A549 (cell line): ENCODE data around the gene ARIH2. TPM values are rescaled to one million over a fixed set of nuclear protein-coding genes. Genes with fewer than 3 reads are reported as not detected.

ENCODE experiments used
- ATAC-seq, 2 experiments: fragments of 200-7000 bp in 1 of 2; fragments of >200 bp in 1 of 2; cut with Nextera tagmentation in 1 of 2; cut with Tn5 transposase in 1 of 2; 3 replicates each; pipeline versions ENCODE4 v1.8.0 to v1.9.1; 2018 to 2020; ENCODE audit warnings: mild to moderate bottlenecking in 1 of 2, moderate library complexity in 1 of 2
- CTCF ChIA-PET: fragments of 300-600 bp; sonication (Branson Sonifier 250); formaldehyde crosslinking; extraction: SDS; loops from one replicate; lab custom pipeline; 2021; ENCODE audit warnings: antibody characterized with exemption, inconsistent platforms; lab: Yijun Ruan, JAX
- POLR2A ChIA-PET: fragments of 350-600 bp; formaldehyde crosslinking; extraction: SDS; loops from one replicate; lab custom pipeline; 2021; ENCODE audit warnings: antibody characterized with exemption, inconsistent platforms; lab: Yijun Ruan, JAX
- DNase-seq, 2 experiments: peaks; one replicate each; pipeline versions ENCODE4 v3.0.0 to v3.0.0-alpha.2; 2011 to 2016; ENCODE audit warnings: low read depth in 1 of 2, low spot score in 1 of 2
- FAIRE-seq: peaks from 2 replicates; lab custom pipeline; 2011; peaks lifted over from hg19 to GRCh38; lab: Jason Lieb, UNC
- H3K27ac ChIP-seq, 2 experiments: fragments of >200 bp; sonication (Bioruptor Twin); formaldehyde crosslinking; 3 replicates each; pipeline ENCODE4 v1.5.1; 2016 to 2017
- H3K4me1 ChIP-seq: fragments of >200 bp; sonication (Bioruptor Twin); formaldehyde crosslinking; 3 replicates; pipeline ENCODE4 v1.6.1; 2016
- H3K4me2 ChIP-seq: fragments of >200 bp; sonication (Bioruptor Twin); formaldehyde crosslinking; 3 replicates; pipeline ENCODE4 v1.6.1; 2016
- H3K4me3 ChIP-seq: fragments of >200 bp; sonication (Bioruptor Twin); formaldehyde crosslinking; 3 replicates; pipeline ENCODE4 v1.5.1; 2016
- H3K9me3 ChIP-seq: fragments of >200 bp; sonication (Bioruptor Twin); formaldehyde crosslinking; 3 replicates; pipeline ENCODE4 v1.6.1; 2016
- BCL3 ChIP-seq: fragments of >200 bp; sonication (Bioruptor Twin); formaldehyde crosslinking; IDR thresholded peaks from 3 replicates; pipeline ENCODE4 v1.6.1; 2016
- CEBPB ChIP-seq, 2 experiments: fragments of >200 bp in 1 of 2; sonication (Bioruptor Twin) in 1 of 2; formaldehyde crosslinking in 1 of 2; IDR thresholded peaks; 2 replicates each; pipeline ENCODE4 v1.6.1; 2012 to 2016
- CTCF ChIP-seq: fragments of >200 bp; sonication (Bioruptor Twin); formaldehyde crosslinking; IDR thresholded peaks from 3 replicates; pipeline ENCODE4 v1.5.1; 2016
- E2F6 ChIP-seq: IDR thresholded peaks from 2 replicates; pipeline ENCODE4 v1.6.1; 2012; ENCODE audit warnings: low read depth, borderline replicate concordance
- EP300 ChIP-seq, 2 experiments: fragments of >200 bp; sonication (Bioruptor Twin); formaldehyde crosslinking; IDR thresholded peaks; 2 replicates in 1 of 2; 3 replicates in 1 of 2; pipeline ENCODE4 v1.6.1; 2016 to 2017
- ESRRA ChIP-seq: fragments of 150-350 bp; IDR thresholded peaks from 2 replicates; pipeline ENCODE4 v1.6.1; 2014; ENCODE audit warnings: mild to moderate bottlenecking, low read length, borderline replicate concordance
- GATA3 ChIP-seq: IDR thresholded peaks from 2 replicates; pipeline ENCODE4 v1.6.1; 2012; ENCODE audit warnings: borderline replicate concordance
- HDAC2 ChIP-seq: fragments of 200-600 bp; sonication (generic); IDR thresholded peaks from 2 replicates; pipeline ENCODE4 v1.6.1; 2016
- HMGXB4 ChIP-seq: fragments of 250-450 bp; sonication (Bioruptor Pico); IDR thresholded peaks from 2 replicates; pipeline ENCODE4 v1.5.0; 2021; ENCODE audit warnings: mild to moderate bottlenecking, moderate library complexity, borderline replicate concordance
- HOXB5 ChIP-seq: fragments of 250-450 bp; sonication (Bioruptor Pico); IDR thresholded peaks from 2 replicates; pipeline ENCODE4 v1.5.0; 2020; ENCODE audit warnings: mild to moderate bottlenecking, moderate library complexity
- JUN ChIP-seq, 2 experiments: fragments of >200 bp; sonication (Bioruptor Twin); formaldehyde crosslinking; IDR thresholded peaks; 2 replicates in 1 of 2; 3 replicates in 1 of 2; pipeline ENCODE4 v1.6.1; 2016 to 2017
- KDM1A ChIP-seq: fragments of 200-600 bp; sonication (generic); IDR thresholded peaks from 2 replicates; pipeline ENCODE4 v1.6.1; 2016; ENCODE audit warnings: low read depth, mild to moderate bottlenecking
- KDM5A ChIP-seq: fragments of 200-600 bp; sonication (generic); IDR thresholded peaks from 2 replicates; pipeline ENCODE4 v1.6.1; 2016; ENCODE audit warnings: antibody characterized with exemption, mild to moderate bottlenecking
- MAX ChIP-seq: IDR thresholded peaks from 2 replicates; pipeline ENCODE4 v1.6.1; 2012
- MAZ ChIP-seq: fragments of 150-350 bp; IDR thresholded peaks from 2 replicates; pipeline ENCODE4 v1.6.1; 2014; ENCODE audit warnings: antibody characterized with exemption, low read depth, low read length, borderline replicate concordance
- MYC ChIP-seq: IDR thresholded peaks from 2 replicates; pipeline ENCODE4 v1.6.1; 2012; ENCODE audit warnings: mild to moderate bottlenecking, inconsistent platforms, low read length, improper control_type of control experiment, borderline replicate concordance
- NPAS2 ChIP-seq: fragments of 250-450 bp; sonication (Bioruptor Pico); IDR thresholded peaks from 2 replicates; pipeline ENCODE4 v1.8.0; 2022; ENCODE audit warnings: mild to moderate bottlenecking, moderate library complexity, borderline replicate concordance
- PHF8 ChIP-seq: fragments of 200-600 bp; sonication (generic); IDR thresholded peaks from 2 replicates; pipeline ENCODE4 v1.6.1; 2016; ENCODE audit warnings: low read depth, mild to moderate bottlenecking, antibody characterized with exemption, moderate library complexity, borderline replicate concordance
- POLR2A ChIP-seq: IDR thresholded peaks from 2 replicates; pipeline ENCODE4 v1.6.1; 2012; ENCODE audit warnings: mild to moderate bottlenecking, low read length
- RFX5 ChIP-seq: fragments of 450-650 bp; IDR thresholded peaks from 2 replicates; pipeline ENCODE4 v1.7.1; 2014; ENCODE audit warnings: antibody characterized with exemption, mild to moderate bottlenecking, moderate library complexity
- SREBF2 ChIP-seq: fragments of 450-650 bp; IDR thresholded peaks from 2 replicates; pipeline ENCODE4 v1.6.1; 2014; ENCODE audit warnings: mild to moderate bottlenecking, moderate library complexity
- ZNF302 ChIP-seq: fragments of 250-450 bp; sonication (Bioruptor Pico); IDR thresholded peaks from 2 replicates; pipeline ENCODE4 v1.9.0; 2021; ENCODE audit warnings: inconsistent platforms, mild to moderate bottlenecking, moderate library complexity
- WGBS: methylation state at CpG from one replicate; pipeline ENCODE4 v1.1.6; 2017; ENCODE audit errors: missing lambda C conversion rate; 5-methylcytosine and 5-hydroxymethylcytosine counted together
- polyA minus RNA-seq: library from RNA; depleted of rRNA, polyadenylated mRNA; stranded (reverse); fragments of >200 nt; gene quantifications from 2 replicates; pipeline ENCODE4 v1.2.3, GENCODE V29; 2011; rRNA and poly(A)+ RNA removed
- polyA plus RNA-seq, 4 experiments: library from polyadenylated mRNA; depleted of rRNA in 3 of 4; stranded (reverse); fragments of >200 nt; fragmentation: RNase III in 1 of 4; extraction: RNeasy Plus Mini Kit Qiagen cat#74134 plus additional on column Dnase treatment in 1 of 4; gene quantifications; 2 replicates in 3 of 4; 3 replicates in 1 of 4; pipeline ENCODE4 v1.2.3, GENCODE V29; 2011 to 2017

Gene ARIH2
- 88.8 and 90.7 TPM in 2 replicates for polyA plus RNA-seq (2011; rRNA removed)
- polyA plus RNA-seq (2012; cell fraction: cytosol; rRNA removed), result 46.7 and 61.6 TPM in 2 replicates
- polyA plus RNA-seq (2012; cell fraction: nucleus; rRNA removed), result 49.6 and 56.1 TPM in 2 replicates
- 52.4 to 55.1 TPM (median 54.6 TPM) in 3 replicates for polyA plus RNA-seq (2017; fragmentation: RNase III; extraction: RNeasy Plus Mini Kit Qiagen cat#74134 plus additional on column Dnase treatment)
- polyA minus RNA-seq, result 87.1 and 105 TPM in 2 replicates

GRCh38 chr3:48918388-48919214 is at the start of gene ARIH2:
Gene ARIH2 (plus strand): TSS chr3:48918842. CDS start chr3:48927559, 8,717 bp downstream.
- Histone ChIP-seq H3K4me3 (peak within 1 kb of the TSS; percentile 86), H3K9me3 (no peaks in the 10 kb centered on the region), H3K27ac (peak within 1 kb of the TSS; percentile 97 to 99), H3K4me1 (0 out of 3 replicates have a peak, but pooled peaks cover 3% of the 10 kb centered on the region), H3K4me2 (peak within 1 kb of the TSS; percentile 97)
- ATAC-seq, result peak; percentile 95 to 96
- peak; percentile 89 to 92 for DNase-seq
- WGBS, result under 1% methylated on average over 52 of the region's 97 CpGs
- no peak for FAIRE-seq
- TF ChIP-seq MAZ, result no peak
- TF ChIP-seq SREBF2, result no peak
- peak; percentile 62; the same call in 1 of the 3 replicates for TF ChIP-seq BCL3
- 0 out of 2 replicates have a peak, but pooled peaks have one; percentile 27 for TF ChIP-seq HMGXB4
- TF ChIP-seq MYC, result no peak
- peak; percentile 60; the same call in 1 of the 2 replicates for TF ChIP-seq HOXB5 (CRISPR knock-in tag)
- TF ChIP-seq E2F6, result peak; percentile 13; the same call in 1 of the 2 replicates
- TF ChIP-seq POLR2A, result peak; percentile 81
- peak; percentile 76 for TF ChIP-seq PHF8
- TF ChIP-seq KDM5A, result 0 out of 2 replicates have a peak, but pooled peaks have one; percentile 19
- no peak for TF ChIP-seq KDM1A
- 0 out of 2 replicates have a peak, but pooled peaks have one; percentile 9 for TF ChIP-seq GATA3
- TF ChIP-seq ESRRA, result no peak
- TF ChIP-seq HDAC2, result no peak
- no peak for TF ChIP-seq NPAS2 (CRISPR knock-in tag)
- TF ChIP-seq RFX5, result no peak
- TF ChIP-seq CTCF, result no peak
- TF ChIP-seq CEBPB (IDR thresholded peaks at IDR 0.05), result peak in 1 of 2 experiments; percentile 68; a peak in 1 of 4 replicates
- TF ChIP-seq JUN (IDR thresholded peaks at IDR 0.05), result peak; percentile 47 to 91; a peak in 4 of 5 replicates
- no peak for TF ChIP-seq EP300 (IDR thresholded peaks at IDR 0.05)
- no peak for TF ChIP-seq ZNF302
- TF ChIP-seq MAX, result peak; percentile 51
- ChIA-PET CTCF (interaction anchor here (0.8 to 2.6 kb wide), 6 partner anchors 10 to 78 kb away, joined by 3 to 9 read pairs (median 4); partner anchors contain the start of gene SLC25A20), POLR2A (interaction anchor here (0.5 to 1.8 kb wide), 8 partner anchors 20 to 256 kb away, joined by 3 to 8 read pairs (median 4); partner anchors contain the start of genes CELSR3, IP6K2, PRKAR2A and SLC25A20)
